HUDEP-2 (cell line): ENCODE results near the gene MYO9A.
A peak's percentile ranks its signal among the peaks of the same experiment; 100 is the strongest.
"Not testable (repeated sequence)": the region's sequence is repeated elsewhere in the genome, so short reads cannot be mapped to it uniquely, and the experiment has no call there.

Source experiments
- DNase-seq, 76 experiments: peaks; one replicate each; lab custom pipeline; 2025; ENCODE audit not compliant: unreplicated experiment in 76 of 76; lab: John Stamatoyannopoulos, UW

Gene MYO9A

DNA sequence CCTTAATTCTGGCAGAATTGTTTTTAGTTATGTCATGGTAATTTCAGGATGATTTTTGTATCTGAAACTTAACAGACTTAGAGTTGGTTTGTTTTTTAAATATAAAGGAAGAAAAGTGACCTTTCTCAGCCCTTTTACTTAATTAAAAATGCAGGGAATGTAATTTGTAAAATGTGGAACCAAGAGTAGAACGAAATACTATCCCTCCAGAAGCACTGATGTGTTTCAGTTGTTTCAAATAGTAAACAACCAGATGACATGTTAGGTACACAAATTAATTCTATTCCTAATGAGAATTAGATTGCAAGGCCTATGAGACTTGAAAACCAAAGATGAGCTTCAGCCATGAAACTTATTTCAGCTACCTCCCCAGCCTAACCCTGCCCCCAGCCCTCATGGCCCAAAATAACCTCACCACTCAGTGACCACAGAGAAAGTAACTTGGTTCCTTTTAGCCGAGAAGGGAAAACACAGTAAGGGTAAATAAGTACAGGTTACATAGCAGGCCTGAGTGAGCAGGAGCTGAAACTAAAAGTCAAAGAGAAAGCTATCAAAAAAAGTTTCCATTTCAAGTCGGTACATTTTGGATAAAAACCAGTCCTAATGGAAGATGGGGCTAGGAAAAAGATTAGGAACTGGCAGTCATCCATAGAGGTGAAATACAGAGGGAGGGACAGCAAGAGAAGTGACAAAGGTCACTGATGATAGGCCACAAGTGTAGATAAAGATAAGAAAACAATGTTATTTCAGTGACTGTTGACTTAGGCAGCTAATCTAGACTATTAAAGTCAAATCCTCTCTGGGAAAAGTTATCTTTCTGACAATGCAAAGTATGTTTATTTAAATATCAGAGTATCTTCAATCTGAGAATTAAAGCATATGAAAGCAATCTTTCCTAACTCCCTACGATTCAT, 23.5 kb upstream of the MYO9A start:
- DNase-seq: peak in 1 of 76 experiments; percentile 1

GRCh38 chr15:72140088-72140487, 22.1 kb upstream of the MYO9A start:
- DNase-seq: no peak

- DNase-seq: no peak
These were observed 21.7 kb upstream of the MYO9A start for GRCh38 chr15:72139667-72140066.

- DNase-seq: no peak
These were observed 18.5 kb upstream of the MYO9A start for GRCh38 chr15:72136170-72137051.

GRCh38 chr15:72135719-72136118, 17.8 kb upstream of the MYO9A start:
- DNase-seq: no peak

- DNase-seq: no peak
These were observed 15.3 kb upstream of the MYO9A start for GRCh38 chr15:72133211-72133610.

- DNase-seq: no peak
These were observed 14.0 kb upstream of the MYO9A start for GRCh38 chr15:72131922-72132321.

- no peak for DNase-seq
These were observed 12.3 kb upstream of the MYO9A start for GRCh38 chr15:72130272-72130671.

DNA sequence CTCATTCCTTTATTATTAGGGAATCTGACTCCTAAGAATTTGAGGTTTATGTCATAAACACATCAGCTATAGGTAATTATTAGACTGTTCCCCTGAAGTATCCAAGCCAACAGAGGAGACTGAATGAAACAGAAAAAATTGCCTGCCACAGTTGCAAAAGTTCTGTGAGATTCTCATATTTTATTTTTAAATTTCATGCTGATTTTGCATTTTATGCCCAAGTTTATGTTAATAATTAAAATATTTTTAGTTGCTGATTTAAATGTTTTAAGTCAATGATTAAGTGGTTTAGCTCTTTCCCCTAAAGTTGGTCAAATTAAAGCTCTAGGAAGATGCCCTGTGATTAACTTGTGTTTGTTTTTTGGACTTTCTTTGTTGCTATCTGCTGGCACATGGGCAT, 10.4 kb upstream of the MYO9A start:
- DNase-seq: no peak

DNA sequence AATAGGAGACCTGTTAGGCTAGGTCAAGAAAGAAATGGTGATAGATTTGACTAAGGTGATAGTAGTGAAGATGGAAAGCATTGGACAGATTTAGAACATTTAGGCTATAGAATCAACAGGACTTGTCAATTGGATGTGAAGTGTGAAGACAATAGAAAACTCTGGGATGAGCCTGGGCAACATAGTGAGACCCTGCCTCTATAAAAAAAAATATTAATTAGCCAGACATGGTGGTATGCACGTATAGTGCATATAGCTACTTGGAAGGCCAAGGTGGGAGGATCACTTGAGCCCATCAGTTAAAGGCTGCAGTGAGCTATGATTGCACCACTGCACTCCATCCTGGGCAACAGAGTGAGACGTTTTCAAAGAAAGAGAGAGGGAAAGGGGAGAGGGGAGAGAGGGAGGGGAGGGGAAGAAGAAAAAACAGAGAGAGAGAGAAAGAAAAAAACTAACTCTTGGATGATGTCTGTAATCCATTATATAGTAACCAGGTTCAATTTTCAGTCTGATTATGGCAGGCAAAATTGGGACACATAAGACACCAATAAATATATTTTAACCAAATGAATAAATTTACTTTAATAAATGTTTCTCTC, 9.9 kb upstream of the MYO9A start:
- no peak for DNase-seq

GRCh38 chr15:72124218-72124617, 6.3 kb upstream of the MYO9A start:
- no peak for DNase-seq

DNA sequence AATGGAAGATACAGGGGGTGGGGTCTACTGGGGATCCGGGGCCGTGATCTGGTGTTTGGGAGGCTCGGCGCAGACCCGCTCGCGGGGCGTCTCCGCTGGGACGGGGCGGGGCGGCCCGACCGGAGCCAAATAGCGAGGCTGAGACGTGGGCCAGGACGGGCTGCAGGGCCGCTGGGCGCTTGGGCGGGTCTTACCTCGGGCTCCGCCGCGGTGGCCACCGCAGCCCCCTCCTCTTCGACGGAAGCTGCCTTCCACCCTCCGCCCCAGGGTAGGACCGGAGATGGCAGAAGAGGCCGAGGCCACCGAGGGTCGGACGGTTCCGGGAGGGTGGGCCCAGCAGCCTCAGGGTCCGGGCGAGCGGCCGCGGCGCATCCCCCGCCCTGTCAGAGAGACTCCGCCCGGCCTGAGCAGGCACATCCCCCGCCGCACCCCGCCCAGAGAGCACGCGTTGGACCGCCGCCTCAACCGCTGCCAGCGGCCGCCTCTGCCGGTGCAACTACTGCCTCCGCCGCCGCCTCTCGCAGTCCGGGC, 399 bp downstream of the MYO9A start:
- DNase-seq: peak in 71 of 76 experiments; percentile 24 to 95 (median 76)

DNA sequence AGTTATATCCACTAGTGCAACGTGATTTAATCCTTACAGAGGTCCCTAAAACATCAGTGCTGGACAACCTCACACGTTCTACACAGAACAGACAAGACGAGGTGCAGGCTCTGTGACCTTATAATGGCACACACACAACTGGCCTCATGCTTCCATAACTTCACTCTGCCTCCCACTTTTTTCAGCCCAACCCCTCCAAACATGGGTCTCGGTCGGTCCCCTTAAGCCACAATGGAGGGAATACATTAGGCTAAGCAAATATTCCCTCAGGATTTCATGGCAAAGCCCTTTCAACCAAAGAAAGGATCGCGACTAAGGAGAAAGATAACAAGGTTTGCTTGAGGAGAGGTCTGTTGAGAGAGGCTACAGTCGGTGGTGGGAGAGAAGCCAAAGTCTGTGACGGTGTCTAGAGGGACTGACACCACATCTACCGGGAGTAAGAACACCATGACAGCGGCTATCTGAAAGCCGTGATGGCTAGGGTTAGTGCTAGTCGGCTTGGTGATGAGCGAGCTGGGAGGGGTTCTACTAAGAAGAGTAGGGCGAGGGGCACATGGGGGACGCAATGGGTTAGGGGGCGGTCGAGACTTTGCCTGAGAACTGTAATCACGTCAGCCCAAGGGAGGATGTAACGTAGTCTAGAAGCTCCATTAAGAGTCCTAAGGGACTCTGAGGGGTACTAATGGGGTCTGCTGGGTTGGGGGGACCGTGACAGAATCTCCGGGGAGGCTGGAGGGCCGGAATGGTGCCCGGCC, 1.0 kb downstream of the MYO9A start:
- DNase-seq: peak in 12 of 76 experiments; percentile 6 to 60 (median 23)

- no peak for DNase-seq
These were observed 4.5 kb downstream of the MYO9A start for GRCh38 chr15:72113347-72114031.

- DNase-seq: no peak
These were observed 5.1 kb downstream of the MYO9A start for GRCh38 chr15:72112805-72113204.

DNA sequence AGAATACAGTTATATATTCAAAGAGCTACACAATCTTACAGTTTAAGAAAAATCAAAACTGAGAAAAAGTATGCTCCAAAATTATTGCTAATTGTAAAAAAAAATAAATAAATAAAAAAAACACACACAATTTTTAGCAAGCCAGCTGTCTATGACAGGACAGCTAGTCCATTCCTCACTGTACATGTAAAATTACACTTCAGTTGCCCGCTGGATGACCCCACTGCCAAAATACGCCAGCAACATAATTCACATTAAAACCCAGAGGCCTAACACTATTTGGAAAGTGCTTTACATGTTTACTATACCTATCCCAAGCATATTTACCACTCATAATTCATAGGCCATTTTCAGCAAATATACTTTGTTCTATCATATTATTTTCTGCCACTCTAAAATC, 5.8 kb downstream of the MYO9A start:
- no peak for DNase-seq

DNA sequence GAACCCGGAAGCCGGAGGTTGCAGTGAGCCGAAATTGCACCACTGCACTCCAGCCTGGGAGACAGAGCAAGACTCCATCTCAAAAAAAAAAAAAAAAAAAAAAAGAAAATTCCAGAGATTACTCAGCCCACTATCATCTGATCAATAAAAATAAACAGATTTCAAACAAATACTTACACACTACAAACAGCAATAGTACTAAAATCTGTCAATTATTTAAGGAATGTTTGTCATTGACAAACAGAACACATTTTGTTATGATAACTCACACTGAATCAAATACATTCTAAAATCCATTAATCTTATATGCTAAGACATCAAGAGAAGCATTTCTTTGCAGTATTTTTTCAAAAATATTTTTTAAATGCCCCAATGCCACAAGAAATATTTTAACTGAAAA, 7.6 kb downstream of the MYO9A start:
- DNase-seq: no peak

DNA sequence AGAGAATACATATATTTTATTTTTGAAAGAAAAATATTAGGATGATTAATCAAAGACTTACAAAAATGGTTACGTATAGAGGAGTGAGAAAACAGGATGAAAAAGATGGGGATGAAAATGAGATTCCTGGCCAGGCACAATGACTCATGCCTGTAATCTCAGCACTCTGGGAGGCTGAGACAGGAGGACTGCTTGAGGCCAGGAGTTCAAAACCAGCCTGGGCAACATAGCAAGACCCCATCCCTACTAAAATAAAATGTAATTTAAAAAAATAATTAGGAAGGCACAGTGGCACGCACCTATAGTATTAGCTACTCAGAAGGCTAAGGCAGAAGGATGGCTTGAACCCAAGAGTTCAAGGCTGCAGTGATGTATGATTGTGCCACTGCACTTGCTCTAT, 11.9 kb downstream of the MYO9A start:
- no peak for DNase-seq

DNA sequence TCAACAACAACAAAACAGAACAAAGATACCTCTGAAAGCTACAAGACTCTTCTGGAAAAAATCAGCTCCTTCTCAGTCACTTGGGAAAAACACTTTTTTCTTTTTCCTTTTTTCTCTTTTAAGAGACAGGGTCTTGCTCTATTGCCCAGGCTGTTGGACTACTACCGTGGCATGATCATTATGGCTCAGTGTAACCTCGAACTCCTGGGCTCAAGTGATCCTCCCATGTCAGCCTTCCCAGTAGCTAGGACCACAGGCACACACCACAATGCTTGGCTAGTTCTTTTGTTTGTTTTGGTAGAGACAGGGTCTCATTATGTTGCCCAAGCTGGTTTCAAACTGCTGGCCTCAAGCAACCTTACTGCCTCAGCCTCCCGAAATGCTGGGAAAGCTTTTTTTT, 12.8 kb downstream of the MYO9A start:
- DNase-seq: no peak

DNA sequence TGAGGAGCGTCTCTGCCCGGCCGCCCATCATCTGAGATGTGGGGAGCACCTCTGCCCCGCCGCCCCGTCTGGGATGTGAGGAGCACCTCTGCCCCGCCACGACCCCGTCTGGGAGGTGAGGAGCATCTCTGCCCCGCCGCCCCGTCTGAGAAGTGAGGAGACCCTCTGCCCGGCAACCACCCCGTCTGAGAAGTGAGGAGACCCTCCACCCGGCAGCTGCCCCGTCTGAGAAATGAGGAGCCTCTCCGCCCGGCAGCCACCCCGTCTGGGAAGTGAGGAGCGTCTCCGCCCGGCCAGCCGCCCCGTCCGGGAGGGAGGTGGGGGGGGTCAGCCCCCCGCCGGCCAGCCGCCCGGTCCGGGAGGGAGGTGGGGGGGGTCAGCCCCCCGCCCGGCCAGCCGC, 17.4 kb downstream of the MYO9A start:
- DNase-seq: not testable (repeated sequence)
